Inferior parietal cortex (tissue), 1 donor: ENCODE measurements around the gene METTL16.
A peak's percentile ranks its signal among the peaks of the same experiment; 100 is the strongest.
"Not testable (repeated sequence)": the region's sequence is repeated elsewhere in the genome, so short reads cannot be mapped to it uniquely, and the experiment has no call there.

Experiments
- DNase-seq: peaks from one replicate; pipeline ENCODE4 v3.0.0-alpha.2; 2016; ENCODE audit errors: extremely low spot score

METTL16 gene

DNA sequence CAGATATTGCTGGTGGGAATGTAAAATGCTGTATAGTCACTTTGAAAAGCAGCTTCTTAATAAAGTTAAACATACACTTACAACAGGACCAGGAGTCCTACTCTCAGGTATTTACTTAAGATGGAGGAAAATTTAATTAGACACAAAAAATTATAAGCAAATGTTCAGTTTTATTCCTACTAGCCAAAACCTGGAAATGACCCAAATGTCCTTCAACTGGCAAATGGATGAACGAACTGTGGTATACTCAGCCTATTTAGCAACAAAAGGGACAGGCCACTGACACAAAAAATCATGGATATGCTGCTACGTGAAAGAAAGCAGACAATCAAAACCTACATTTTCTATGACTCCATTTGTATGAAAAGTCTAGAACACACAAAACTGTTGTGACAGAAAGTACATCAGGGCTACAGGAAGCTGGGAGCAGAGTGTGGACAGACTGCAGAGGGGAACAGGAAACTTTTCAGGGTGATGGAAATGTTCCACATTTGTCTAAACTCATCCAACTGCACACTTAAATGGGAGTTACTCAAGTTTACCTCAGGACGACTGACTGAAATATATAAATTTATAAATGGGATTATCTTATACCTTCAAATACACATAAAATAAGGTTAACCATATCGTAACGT is 61.6 kb downstream of the METTL16 start:
- DNase-seq: no peak

GRCh38 chr17:2449486-2449885 is 62.2 kb downstream of the METTL16 start:
- no peak for DNase-seq

DNA sequence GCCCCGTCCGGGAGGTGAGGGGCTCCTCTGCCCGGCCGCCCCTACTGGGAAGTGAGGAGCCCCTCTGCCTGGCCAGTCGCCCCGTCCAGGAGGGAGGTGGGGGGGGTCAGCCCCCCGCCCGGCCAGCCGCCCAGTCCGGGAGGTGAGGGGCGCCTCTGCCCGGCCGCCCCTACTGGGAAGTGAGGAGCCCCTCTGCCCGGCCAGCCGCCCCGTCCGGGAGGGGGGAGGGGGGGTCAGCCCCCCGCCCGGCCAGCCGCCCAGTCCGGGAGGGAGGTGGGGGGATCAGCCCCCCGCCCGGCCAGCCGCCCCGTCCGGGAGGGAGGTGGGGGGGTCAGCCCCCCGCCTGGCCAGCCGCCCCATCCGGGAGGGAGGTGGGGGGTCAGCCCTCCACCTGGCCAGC is 64.2 kb downstream of the METTL16 start:
- not testable (repeated sequence) for DNase-seq

DNA sequence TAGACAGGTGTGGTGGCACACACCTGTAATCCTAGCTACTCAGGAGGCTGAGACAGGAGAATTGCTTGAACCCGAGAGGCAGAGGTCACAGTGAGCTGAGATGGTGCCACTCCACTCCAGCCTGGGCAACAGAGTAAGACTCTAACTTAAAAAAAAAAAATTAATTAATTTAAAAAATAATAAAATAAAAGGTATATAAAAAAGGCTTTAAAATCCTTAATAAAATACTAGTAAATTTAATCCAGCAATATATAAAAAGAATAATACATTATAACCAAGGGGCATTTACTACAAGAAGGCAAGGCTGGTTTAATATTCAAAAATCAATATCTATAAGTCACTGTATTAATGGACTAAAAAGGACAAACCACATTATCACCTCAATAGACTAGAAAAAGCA is 66.0 kb downstream of the METTL16 start:
- DNase-seq: no peak

DNA sequence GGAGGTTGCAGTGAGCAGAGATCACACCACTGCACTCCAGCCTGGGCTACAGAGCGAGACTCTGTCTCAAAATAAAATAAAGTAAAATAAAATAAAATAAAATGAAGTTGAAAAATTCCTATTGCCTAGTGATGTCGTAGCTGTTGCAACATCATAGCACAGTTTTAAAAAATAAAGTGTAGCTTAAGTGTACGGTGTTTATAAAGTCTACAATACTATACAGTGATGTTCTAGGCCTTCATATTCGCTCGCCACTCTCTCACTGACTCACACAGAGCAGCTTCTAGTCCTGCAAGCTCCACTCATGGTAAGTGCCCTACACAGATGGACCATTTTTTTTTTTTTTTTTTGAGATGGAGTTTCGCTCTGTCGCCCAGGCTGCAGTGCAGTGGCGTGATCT is 67.3 kb downstream of the METTL16 start:
- DNase-seq: no peak

DNA sequence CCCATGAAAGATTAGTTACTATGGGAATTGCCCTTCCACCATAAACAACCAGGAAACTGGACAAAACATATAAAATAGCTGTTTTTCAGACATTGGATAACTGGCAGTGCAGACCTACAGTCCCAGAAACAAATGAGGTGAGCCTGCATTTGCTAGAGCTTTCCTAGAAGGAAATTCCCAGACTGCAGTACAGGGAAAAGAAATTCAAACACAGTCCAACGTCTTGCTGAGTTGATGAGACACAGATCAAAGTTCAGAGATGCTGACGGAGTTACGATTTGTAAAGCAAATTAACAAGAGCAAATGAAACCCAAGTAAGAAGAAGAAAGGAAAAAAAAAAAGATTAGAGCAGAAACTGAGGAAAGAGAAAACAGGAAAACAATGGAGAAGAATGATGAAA is 69.5 kb downstream of the METTL16 start:
- no peak for DNase-seq

GRCh38 chr17:2440930-2441329 is 70.8 kb downstream of the METTL16 start:
- DNase-seq: no peak

DNA sequence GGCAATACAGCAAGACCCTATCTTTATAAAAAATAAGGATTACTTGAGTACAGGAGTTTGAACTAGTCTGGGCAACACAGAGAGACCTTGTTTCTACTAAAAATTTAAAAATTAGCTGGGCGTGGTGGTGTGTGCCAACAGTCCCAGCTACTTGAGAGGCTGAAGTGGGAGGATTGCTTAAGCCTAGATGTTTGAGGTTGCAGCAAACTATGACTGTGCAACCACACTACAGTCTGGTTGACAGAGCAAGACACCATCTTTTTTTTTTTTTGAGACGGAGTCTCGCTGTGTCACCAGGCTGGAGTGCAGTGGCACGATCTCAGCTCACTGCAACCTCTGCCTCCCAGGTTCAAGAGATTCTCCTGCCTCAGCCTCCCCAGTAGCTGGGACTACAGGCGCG is 71.7 kb downstream of the METTL16 start:
- not testable (repeated sequence) for DNase-seq

GRCh38 chr17:2438823-2439222 is 72.9 kb downstream of the METTL16 start:
- no peak for DNase-seq

DNA sequence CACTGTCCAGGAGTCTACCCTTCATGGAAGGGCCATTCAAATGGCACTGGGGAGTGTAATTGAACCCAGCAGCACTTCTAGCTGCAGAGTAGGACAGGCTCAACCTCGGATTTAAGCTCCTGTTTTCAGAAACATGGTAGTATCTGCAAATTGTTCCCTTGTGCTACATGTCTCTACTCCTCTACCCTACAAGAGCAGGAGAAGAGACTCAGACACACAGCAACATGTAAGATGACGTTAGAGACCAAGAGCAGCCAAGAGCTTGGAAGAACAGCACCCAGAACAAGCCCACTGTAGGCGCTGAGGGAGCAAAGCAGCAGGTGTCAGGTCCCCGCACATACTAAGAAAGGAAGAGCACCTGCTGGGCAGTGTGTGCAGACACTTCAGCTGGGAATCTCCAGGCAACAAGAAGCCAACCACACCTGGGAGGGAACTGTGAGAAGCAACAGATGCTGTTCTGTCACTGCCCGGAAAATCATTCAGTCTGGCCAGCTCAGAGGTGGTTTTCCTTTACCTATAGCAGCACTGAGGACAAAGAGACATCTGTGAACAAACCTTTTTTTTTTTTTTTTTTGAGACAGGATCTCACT is 75.3 kb downstream of the METTL16 start:
- no peak for DNase-seq

- DNase-seq: no peak
Measured at GRCh38 chr17:2435862-2436261, 75.8 kb downstream of the METTL16 start.

DNA sequence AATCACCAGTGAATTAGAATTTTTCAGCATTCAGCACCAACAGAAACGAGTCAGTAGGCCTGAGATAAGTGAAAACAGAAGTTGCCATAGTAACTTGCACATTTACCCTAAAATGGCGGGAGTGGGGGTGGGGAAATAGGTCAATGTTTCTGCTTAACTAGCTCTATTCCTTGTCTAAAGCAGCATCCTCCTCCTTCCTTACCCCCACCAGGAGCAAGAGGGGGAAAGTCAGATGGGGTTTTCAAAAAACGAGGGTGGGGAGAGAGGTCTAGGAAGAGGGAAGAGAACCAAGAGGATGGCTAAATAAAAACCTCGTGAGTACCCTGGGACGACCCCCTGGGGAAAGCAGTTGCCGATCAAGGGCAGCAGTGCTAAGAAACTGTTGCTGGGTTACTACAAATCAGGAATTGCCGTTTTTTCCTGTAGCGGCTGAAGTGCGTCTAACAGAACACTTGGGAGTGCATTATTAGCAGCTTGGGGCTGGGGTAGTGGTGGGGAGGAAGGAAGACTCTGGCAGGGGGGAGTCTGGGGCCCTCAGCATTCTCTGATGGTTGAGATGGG is 76.4 kb downstream of the METTL16 start:
- DNase-seq: peak; percentile 41

- DNase-seq: no peak
Measured at GRCh38 chr17:2433696-2434095, 78.0 kb downstream of the METTL16 start.

GRCh38 chr17:2427910-2428309 is 83.8 kb downstream of the METTL16 start:
- no peak for DNase-seq

DNA sequence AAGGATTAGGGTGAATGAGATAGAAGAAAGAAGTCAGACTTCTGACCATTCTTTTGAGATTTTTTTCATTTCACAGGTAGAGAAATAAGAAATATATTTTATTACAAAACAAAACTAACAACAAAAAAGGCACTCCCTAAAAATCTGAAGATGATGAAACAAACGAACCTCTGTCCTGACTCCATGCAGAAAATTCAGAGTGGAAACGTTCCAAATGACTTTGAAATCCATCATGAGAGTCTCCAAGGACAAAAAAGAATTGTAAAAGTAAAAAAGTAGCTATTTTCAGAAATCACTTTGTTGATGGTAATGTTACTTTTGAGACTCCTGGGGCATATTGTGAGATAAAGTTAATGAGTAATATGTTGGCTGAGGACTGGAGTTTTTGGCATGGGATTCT is 84.5 kb downstream of the METTL16 start:
- DNase-seq: no peak

GRCh38 chr17:2423271-2423670 is 88.4 kb downstream of the METTL16 start:
- no peak for DNase-seq

GRCh38 chr17:2421315-2422147 is 90.2 kb downstream of the METTL16 start:
- no peak for DNase-seq

DNA sequence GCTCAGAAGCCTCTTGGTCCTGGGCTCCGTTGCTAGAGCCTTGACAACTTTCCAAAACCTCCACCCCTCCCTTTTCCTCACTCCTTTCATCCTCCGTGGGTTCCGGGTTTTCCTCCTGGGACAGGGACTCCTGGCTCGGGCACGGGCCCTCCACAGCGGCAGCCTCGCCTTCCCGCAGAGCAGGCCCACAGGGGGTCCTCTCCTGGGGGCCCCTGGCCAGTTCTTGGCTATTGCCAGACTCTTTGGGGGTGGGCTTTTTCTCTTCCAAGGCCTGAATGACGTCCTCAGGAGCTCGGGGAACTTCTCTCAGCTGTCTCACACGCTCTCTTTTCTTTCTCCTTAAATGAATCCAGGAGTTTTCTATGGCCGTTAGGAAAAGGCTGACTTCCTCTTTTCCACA is 91.5 kb downstream of the METTL16 start:
- DNase-seq: no peak

- no peak for DNase-seq
Measured at GRCh38 chr17:2419486-2419885, 92.2 kb downstream of the METTL16 start.

- no peak for DNase-seq
Measured at GRCh38 chr17:2418572-2418971, 93.1 kb downstream of the METTL16 start.

- DNase-seq: peak; percentile 96
Measured at GRCh38 chr17:2416010-2416734, 95.5 kb downstream of the METTL16 start.

- no peak for DNase-seq
Measured at GRCh38 chr17:2415081-2415480, 96.6 kb downstream of the METTL16 start.
